Globus pallidus (tissue), 1 donor: ENCODE measurements around the gene DNAJC5.
A peak's percentile ranks its signal among the peaks of the same experiment; 100 is the strongest.

ENCODE experiments used
- DNase-seq: peaks from one replicate; pipeline ENCODE4 v3.0.0-alpha.2; 2015; ENCODE audit warnings: low spot score

DNAJC5 gene

DNA sequence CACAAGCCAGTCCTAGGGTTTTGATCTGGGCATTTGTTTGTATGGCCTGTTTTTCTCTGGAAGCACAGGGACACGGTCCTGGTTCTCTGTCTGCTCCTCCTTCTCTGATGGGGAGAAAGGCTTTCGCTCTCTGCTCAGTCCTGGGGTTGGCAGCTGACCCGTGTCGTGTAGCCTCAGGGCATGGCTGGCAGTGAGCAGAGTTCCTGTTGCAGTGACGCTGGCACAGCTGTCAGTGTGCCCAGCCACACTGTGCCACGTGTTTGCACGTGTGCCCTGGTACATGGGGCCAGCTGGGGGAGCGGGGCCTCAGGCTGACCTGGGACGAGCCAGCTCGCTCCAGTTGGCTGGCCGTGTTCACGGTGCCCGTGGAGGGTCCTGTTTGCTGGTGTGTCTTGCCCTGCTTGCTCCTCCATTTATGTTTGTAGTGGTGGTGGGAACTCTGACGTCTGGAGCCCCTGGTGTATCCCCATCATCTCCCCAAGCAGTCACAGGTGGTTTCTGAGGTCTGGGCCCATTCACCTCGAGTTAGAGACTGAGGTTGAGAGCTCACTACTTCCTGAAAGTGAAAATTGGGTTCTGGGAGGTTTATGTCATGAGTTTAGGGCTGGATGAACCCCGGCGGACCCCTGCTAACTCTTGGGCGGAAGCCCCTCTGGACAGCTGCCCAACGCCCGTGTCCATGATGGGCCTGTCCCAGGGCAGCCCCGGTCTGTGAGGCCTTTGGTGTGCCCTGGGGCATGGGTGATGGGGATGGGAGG lies 10.2 kb upstream of the DNAJC5 start:
- DNase-seq: no peak

DNA sequence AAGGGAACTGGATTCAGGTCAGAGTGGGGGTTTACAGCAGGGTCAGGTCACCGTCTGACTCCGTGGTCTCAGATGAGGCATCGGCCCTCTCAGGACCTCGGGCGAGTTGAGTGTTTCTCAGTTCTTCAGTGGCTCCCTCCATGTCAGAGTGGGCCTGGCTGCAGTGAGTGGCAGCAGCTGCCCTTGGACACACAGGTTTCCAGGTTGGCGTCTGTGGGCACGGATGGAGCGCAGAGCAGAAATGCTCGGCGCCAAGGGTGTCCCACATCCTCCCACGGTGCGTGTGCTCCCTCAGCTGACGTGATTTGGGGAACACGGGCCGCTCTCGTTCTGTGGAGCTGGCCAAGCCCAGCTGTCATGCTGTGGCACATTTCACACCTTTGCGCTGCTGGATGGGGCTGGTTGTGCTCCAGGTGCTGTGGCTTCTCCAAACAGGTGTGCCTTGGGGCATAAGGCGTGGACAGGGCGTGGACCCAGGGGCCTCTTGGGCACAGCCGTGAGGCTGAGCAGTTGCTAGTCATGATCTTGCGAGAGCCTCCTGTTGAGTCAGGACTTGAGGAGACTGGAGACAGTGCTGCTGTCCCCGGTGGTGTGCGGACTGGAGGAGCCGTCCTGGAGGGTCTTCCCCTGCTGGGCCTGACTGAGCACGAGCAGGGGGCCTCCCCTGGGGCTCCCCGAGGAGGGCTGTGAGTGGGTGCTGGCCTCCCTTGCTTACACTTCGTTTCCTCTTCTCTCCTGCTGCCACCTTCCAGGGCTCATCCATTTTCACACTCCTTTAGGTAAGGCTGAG lies 9.5 kb upstream of the DNAJC5 start:
- DNase-seq: no peak

DNA sequence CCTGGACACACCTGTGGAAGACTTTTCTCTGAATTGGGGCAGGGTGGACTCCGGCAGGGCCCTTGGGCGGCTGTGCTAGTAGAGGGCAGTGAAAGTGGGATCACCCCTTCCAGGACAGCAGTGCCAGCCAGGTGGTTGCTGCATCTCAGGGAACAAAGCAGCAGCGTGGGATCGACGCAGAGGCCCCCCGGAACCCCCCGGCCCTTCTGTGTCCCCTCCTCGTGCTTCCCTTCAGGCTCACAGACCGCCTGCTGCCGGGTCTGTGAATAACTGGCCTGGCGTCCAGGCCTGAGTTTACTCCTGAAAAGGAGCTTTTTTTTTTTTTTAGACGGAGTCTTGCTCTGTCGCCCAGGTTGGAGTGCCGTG lies 8.9 kb upstream of the DNAJC5 start:
- DNase-seq: no peak

DNA sequence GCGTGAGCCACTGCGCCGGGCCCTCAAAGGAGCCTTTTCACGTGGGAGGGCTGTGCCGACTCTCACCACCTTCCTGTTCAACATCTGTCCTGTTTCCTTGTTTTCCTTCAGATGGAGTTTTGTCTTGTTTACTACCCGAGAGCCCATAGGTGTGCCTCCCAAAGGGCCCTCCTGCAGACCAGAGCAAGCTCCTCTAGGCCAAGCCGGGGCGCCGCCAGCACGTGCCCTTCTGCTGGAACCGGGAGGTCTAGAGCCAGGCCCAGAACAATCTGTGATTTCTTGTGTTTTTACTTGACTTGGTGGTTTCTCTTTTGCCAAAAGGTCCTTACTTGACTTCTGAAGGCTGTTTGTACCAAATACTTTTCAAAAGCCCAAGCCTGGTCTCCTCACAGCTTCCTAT lies 8.0 kb upstream of the DNAJC5 start:
- no peak for DNase-seq

DNA sequence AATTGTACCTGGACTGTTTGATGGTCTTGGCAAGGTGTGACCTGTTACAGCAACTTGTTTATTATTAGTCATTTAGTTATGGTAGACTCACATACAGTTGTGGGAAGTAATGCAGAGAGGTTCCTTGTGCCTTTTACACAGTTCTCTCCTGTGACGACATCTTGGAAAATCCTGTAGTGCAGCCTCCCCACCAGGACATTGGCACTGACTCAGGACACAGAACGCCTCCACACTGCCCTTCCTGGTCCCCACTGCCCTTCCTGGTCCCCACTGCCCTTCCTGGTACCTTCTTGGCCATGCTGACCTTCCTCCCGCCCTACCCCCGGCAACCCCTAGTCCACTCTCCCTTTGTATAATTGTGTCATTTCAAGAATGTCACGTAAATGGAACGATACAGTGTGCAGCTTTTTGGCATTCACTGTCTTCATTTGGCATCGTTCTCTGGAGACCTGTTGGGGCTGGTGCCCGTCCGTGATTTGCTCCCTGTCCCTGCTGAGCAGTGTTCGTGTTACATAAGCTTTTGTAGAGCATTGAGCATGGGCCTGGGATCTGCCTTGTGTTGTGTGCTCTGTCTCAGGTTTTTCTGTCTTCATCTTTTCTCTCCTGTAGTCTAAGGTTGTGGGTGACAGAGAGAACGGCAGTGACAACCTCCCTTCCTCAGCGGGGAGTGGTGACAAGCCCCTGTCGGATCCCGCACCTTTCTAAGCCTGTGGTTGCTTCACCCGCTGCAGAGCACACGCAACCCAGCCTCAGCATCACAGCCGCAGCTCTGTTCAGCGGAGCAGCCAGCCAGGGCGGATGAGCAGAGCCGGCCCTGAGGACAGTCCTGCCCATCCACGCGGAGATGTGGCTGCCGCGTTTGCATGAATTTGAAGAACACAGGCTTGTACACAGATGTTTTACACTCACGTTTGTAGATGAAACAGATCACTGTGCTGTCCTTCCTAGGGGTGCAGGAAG lies 5.4 kb upstream of the DNAJC5 start:
- DNase-seq: no peak

DNA sequence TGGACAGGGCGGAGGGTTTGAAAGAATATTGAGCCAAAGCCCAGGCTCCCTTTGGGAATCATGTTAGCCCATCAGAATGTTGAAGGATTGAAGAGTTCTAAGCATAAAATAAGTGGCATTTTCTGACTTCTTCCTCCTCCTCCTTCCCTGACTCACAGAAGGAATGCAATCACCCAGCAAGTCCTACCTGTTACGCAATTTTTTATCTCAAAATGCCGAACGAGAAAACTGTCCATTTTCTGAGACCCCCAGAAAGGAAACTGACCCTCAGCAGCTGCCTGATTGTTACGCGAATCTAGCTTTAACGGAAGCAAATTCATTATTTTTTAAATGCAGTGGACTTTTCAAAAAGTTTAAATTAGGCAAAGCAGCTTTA lies 4.7 kb upstream of the DNAJC5 start:
- no peak for DNase-seq

DNA sequence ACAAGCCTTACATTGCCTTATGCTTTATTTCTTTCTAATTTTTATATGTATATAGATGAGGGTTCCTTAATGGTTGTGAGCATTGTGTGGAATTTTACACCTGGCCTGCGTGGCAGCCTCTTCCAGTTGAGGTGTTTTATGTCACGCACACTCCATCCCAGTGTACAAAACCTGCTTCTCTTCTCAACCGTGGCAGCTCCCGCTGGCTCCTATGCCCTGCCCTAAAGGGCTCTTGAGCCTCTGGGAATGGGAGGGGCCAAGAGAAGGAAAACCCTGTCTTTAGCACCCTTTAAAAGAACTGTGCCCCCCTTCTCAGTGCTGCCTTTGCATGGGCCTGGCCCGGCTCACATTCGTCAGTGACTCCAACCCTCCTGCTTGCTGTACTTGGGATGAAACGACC lies 4.3 kb upstream of the DNAJC5 start:
- no peak for DNase-seq

DNA sequence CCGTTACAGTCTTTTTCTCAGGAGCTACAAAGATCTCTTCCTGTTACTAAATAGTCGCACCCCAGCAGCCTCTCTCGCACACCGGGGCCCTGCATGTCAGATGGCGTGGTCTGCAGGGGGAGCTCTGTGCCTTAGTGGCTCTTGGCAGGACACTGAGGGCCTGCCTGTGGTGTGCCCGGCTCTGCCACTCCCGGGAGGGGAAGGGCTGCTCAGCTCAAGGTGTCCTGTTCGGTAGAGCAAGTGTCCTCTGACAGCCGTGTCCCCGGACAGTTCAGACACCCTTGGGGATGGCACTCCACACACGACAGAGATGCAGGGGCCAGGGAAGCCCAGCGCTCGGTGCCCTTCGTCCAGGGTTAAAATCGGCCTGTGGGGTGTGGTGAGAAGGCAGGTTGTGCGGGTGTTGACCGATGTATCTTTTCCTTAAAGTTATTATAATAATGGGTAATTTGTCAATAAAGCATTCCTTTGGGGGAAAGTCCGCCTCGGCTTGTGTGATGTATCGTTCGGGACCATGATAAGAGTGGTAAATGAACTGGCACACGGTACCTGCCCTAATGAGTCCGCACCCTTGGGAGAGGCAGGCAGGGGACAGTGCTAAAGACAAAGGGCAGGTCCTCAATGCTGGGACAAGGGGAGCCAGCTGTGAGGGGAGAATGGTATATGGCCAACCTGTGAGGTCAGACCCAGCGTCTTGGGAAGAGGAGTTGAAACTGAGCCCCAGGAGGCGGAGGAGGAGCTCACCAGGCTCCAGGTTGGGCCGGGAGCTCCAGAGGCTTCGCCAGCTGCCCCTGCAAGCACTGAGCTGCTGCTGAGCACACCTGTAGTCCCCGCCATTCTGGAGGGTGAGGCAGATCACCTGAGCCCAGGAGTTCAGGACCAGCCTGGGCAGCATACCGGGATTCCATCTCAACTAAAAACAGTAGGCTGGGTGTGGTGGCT lies 3.6 kb upstream of the DNAJC5 start:
- no peak for DNase-seq

DNA sequence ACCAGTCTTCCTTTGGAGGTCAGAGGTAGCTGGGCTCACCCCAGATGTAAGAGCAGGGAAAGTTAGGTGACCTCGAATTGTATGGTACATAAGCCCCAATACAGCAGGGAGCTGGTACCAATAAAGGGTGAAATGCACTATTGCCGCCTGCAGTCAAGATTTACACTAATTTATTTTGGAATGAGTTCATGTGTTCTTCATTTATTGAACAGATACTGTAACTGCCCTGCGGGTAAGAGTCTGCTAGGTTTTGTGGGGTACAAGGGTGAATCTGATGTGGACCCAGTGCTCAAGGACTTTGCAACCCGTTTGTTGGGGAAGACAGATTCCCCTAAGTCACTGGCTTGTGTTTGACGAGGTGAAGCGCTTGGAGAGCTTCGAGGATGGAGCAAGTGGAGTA lies 2.5 kb upstream of the DNAJC5 start:
- no peak for DNase-seq

DNA sequence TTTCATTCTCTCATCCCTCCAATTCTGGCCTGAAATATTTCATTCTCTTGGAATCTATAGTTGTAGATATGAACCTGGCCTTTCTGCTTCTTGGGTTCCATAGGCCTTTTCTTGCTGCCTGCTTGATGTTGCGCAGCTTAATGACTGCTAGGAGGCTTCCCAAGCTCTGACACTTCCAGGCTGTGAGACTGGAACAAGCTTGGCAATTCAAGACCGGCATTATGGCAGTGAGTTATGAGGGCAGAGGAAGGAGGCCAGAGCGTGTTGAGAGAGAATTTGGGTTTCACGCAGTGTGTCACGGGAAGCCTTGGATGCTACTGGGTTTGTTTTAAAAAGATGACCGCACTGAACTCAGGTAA lies 948 bp upstream of the DNAJC5 start:
- DNase-seq: no peak

DNA sequence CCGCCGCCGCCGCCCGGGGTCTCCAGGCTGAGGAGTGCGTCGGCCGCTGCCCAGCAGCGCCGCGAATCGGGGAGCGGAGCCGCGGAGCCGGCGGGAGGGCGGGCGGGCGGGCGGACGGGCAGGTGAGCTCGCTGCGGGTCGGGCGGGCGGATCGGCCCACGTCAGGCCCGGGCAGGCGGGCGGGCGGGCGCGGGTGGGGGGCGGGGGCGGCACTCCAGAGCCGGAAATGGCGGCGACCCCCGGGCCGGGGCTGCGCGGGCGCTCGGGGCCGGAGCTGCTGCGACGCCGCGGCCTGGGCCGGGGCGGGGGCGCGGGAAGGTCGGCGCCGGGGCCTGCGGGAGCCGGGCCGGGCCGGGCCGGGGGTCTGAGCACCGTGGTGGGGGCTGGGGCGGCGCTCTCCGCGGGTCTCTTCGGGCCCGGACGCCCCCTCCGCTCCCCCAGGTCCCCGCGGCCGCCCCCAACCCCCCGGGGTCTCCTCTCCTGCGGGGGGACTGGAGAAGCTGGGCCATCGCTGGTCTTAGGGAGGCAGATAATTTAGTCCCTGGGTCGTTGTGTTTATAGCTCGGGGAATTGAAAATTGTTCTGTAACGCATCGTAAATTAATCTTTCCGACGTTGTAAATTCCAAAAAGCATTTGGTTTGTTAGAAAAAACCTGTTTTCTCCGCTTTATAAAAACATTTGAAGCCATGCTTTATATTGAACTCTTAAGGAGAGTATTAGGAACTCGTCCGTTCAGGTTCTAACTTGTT lies 451 bp downstream of the DNAJC5 start:
- DNase-seq: no peak

DNA sequence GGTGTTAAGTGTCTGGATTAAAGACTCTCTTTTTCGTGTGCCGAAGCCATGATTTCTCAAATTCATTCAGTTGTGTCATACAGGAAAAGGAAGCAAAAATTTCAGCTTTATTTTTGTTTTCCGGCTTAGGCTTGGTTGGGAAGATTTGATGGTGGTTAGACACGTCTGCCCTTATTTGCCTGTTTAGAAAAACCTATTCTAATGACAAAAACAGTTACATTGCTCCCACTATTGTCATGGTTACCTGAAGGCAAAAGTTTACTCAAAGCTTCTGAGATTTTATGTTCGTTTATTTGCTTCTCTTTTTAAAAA lies 982 bp downstream of the DNAJC5 start:
- no peak for DNase-seq

DNA sequence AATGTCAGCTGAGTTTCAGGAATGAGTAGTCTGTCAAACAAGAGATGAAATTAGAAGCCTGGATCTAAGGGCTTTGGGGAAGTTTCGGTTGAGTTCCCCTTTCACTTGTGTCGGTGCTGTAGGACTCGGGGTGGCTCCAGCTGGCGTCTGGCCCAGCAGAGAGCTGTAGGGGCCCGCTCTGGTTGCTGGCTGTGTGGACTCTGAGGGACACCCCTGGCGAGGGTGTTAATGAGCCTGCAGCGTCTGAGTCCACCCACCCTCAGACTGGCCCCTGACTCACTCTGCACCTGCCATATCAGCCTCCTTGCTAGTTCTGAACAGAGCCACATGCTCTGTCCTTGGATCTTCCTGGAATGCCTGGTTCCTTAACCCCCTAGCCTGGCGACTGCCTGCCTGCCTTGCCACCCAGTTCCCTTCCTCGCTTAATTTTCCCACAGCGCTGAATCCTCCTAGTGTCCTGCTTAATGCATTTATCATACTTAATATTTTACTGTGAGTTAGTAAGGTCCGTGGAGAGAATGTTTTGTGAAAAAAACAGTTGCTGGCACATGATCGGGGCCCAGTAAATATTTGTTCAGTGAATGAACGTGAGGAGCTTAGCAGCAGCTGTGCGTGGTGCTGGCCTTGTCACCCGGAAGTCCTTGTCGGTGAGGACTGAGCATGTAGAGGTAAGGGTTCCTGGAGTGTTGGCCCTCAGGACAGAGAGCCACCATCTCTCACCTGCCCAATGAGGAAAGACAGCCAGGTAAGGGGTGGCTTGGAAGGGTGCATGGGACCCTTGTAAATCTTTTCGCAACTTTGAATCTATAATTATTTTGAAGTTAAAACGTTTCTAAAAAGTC lies 1.6 kb downstream of the DNAJC5 start:
- DNase-seq: peak; percentile 60

DNA sequence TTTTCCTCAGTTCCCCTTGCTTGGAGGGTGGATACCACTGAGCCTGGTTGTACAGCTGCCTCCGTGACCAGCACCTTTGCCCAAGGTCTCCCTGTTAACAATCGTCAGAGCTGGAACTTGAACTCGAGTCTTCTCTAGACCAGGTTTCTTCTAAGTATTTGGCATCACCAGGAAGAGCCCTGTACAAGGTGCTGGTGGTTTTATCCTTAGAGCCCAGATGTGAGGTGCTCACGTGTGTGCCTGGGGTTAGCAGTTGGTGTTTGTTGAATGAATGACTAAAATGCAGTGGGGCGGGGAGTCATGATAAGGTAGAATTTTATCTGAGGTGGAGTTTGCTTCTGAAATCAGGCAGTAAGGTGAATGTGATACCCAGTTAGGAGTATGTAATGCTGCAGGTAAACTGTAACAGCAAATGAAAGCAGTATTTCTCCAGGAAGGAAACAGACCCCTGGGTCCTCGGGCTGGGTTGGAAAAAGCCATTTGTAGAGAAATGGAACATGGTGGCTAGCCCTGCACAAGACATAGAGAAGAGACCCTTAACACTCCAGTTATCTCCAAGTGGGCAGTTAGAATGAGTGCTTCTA lies 3.1 kb downstream of the DNAJC5 start:
- DNase-seq: no peak

DNA sequence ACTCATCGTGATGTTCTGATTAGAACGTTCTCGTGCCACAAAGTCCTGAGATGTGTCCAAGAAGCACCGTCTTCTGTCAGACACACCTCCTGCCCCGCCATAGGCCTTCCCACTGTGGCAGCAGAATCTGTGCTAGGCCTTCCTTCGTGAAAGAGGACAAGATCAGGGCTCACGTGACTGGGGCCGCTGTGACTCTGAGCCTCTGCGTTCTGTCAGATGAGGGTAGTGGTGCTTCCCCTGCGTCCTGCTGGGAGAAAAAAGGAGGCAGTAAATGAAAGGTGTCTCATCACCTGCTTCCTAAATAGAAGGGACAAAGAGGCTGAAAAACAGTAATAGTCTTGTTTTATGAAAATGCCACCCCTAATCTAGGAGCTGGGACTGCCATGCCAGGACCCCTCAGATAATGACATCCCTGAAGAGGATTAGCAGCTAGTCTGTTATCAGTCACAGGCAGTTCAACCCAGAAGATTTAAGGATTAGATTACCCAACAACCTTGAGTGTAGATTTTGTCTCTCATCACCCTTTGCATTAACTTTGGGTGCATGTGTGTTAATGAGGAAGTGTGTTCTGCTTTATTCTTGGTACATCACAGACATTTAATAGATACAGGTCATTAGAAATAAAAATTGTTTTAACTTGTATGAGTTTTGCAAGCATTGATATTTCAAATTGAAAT lies 4.1 kb downstream of the DNAJC5 start:
- DNase-seq: no peak

DNA sequence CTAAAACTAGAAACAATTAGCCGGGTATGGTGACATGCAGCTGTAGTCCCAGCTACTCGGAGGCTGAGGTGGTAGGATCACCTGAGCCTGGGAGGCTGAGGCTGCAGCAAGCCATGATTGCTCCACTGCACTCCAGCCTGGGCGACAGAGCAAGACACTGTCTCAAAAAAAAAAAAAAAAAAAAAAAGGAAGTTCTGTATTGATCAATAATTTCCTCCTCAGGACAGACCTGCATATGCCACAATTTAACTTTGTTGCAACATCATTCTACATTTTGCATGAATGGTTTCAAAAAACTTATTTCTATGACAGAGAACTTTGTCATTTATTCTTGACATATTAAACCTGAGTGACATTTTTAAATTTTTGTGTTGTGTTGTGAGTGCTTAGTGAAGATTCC lies 5.5 kb downstream of the DNAJC5 start:
- DNase-seq: no peak

DNA sequence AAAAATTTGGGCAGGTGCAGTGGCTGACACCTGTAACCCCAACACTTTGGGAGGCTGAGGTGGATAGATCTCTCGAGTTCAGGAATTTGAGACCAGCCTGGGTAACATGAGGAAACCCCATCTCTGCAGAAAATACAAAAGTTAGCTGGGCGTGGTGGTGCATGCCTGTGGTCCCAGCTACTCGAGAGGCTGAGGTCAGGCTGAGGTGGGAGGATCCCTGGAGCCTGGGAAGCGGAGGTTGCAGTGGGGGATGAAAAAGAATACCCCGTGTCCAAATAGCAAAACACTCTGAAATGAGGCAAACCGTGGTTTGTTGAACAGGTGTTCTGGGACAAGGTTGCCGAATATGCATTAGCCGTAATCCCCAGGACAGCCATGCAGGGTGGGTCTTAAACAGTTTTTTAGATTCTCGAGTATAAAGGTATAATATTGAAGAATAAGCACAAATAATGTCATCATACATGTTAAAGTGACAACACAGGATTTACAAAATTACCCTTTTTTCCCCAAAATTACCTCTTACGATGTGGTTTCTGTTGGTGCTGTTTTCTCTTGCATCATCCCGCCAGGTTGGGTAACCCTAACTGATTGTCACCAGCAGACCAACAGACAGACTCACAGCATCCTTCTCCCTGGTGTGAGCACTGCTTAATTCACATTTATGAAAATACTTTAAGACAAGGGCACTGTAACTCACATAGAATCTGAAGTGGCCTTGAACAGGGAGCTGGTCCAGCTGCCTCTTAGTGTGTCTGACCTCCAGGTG lies 9.1 kb downstream of the DNAJC5 start:
- DNase-seq: no peak

DNA sequence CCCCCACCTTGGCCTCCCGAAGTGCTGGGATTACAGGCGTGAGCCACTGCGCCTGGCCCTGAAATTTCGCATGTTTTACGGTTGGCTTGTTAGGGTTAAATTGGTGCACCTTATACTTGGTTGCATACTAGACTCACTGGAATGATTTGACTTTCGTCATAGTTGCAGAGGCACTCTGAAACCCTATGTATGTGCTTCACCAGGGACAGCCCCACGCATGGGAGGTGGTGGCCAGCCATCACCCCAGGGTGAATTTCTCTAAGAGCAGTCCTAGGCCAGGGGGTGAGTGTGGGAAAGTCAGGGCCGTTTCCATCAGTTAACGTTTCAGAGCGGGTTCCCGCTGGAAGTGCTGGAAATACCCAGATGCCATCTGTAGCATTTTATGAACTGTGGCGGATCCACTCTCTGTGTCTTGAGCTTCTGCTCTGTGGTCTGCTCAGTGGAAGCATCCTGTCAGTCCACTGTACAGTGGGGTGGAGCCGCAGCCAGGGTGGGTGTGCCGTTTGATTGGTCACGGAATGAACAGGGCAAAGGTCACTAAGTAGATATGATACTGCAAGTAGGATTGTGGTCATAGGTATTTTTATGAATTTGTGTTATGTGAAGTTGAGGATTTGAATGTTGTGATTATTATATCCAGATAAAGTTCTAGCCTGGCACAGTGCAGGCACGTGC lies 13.2 kb downstream of the DNAJC5 start:
- DNase-seq: no peak
